ENCODE data around the gene RBKS. TPM values are rescaled to one million over a fixed set of nuclear protein-coding genes. Genes with fewer than 3 reads are reported as not detected.

RBKS gene
- polyA plus RNA-seq, 1 donor (not counting 4 experiments of a cell fraction or from before 2014, with no cell fraction given) = 1.9 TPM

DNA sequence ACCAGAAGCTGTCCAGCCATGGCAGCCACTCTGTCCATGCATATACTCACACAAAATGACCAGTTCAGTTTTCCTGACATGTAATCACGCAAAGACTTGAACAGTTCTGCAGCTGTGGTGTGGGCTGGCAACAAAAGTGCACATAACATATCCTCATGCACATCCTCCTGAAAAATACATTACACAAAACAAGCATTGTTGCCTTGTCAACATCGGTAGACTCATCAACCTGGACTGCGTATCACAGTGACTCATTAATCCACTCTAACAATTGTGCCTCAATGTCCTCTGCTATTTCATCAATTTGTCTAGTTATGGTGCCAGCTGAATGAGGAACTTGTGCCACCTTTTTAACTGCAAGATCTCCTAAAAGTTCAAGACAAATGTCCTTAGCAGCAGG lies 19.5 kb downstream of the RBKS start:
- dilution Hi-C loops (cut with MboI; ENCODE audit: extremely low pct_ligation_motif_present, low sequenced_read_pairs) = no loop called here
- Histone ChIP-seq H3K4me3 (ENCODE audit: control insufficient read depth in 2 of 3, extremely low read depth in 1 of 3, insufficient read depth in 2 of 3, low read depth in 1 of 3, low read length in 3 of 3) (no peak overlapping the region), H3K36me3 (ENCODE audit: control insufficient read depth in 2 of 2, extremely low read depth in 1 of 2, insufficient read depth in 2 of 2, low read length in 2 of 2) (no peaks in the 10 kb centered on the region), H2AFZ (ENCODE audit: control insufficient read depth, low read length) (no peak overlapping the region), H3K9me3 (ENCODE audit: control insufficient read depth, low read depth, low read length) (no peaks in the 10 kb centered on the region), H3K4me1 (ENCODE audit: control insufficient read depth, extremely low read depth, insufficient read depth, low read length) (no peaks in the 10 kb centered on the region), H3K27me3 (ENCODE audit: control insufficient read depth, extremely low read depth, insufficient read depth, low read length) (no peaks in the 10 kb centered on the region), H3K9ac (ENCODE audit: control insufficient read depth, extremely low read depth, insufficient read depth, low read length) (no peak overlapping the region), H3K9me1 (ENCODE audit: control insufficient read depth, extremely low read depth, insufficient read depth, low read length) (no peaks in the 10 kb centered on the region), H3K27ac (ENCODE audit: control insufficient read depth, insufficient read depth, low read length) (no peak overlapping the region), H4K20me1 (ENCODE audit: control insufficient read depth, extremely low read depth, insufficient read depth, low read length) (no peaks in the 10 kb centered on the region), H3K4me2 (ENCODE audit: control insufficient read depth, extremely low read depth, insufficient read depth, low read depth, low read length) (peak overlapping the region; percentile 8), H3K79me2 (ENCODE audit: control insufficient read depth, insufficient read depth, low read length) (no peaks in the 10 kb centered on the region)
- no peak for TF ChIP-seq EZH2 (IDR thresholded peaks at IDR 0.05; ENCODE audit: low read length)
- TF ChIP-seq, protein P1, sequence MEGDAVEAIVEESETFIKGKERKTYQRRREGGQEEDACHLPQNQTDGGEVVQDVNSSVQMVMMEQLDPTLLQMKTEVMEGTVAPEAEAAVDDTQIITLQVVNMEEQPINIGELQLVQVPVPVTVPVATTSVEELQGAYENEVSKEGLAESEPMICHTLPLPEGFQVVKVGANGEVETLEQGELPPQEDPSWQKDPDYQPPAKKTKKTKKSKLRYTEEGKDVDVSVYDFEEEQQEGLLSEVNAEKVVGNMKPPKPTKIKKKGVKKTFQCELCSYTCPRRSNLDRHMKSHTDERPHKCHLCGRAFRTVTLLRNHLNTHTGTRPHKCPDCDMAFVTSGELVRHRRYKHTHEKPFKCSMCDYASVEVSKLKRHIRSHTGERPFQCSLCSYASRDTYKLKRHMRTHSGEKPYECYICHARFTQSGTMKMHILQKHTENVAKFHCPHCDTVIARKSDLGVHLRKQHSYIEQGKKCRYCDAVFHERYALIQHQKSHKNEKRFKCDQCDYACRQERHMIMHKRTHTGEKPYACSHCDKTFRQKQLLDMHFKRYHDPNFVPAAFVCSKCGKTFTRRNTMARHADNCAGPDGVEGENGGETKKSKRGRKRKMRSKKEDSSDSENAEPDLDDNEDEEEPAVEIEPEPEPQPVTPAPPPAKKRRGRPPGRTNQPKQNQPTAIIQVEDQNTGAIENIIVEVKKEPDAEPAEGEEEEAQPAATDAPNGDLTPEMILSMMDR (optimal IDR thresholded peaks at IDR 0.05 in 1 of 3, IDR thresholded peaks at IDR 0.05 in 1 of 3, conservative IDR thresholded peaks at IDR 0.05 in 1 of 3; ENCODE audit: extremely low read depth in 1 of 3, insufficient read depth in 2 of 3, low read length in 3 of 3) = no peak
- FAIRE-seq (peak; percentile 56), DNase-seq (ENCODE audit: low read depth, low spot score) (no peak)

DNA sequence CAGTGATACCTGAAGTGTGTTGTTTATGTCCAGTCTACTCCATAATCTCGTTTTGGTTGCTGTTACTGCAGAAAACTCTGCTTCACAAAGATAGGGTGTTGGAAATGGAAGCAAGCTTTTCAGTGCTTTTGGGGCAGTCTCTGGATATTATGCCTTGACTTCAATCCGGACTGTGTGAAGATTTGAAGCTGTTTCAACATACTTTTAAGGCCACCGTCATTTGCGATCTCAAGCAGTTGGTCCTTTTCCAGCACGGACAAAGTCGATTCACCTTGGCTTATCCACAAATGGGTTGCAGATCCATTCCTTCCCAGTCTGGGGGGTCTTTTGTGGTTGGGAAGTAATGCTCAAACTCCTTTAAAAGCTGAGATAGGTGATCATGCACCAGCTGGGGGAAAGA lies 20.4 kb downstream of the RBKS start:
- TF ChIP-seq EZH2 (IDR thresholded peaks at IDR 0.05; ENCODE audit: low read length) = no peak
- TF ChIP-seq, protein P1 (optimal IDR thresholded peaks at IDR 0.05 in 1 of 3, IDR thresholded peaks at IDR 0.05 in 1 of 3, conservative IDR thresholded peaks at IDR 0.05 in 1 of 3; ENCODE audit: extremely low read depth in 1 of 3, insufficient read depth in 2 of 3, low read length in 3 of 3) = no peak
- H3K4me2 ChIP-seq (ENCODE audit: control insufficient read depth, extremely low read depth, insufficient read depth, low read depth, low read length) = no peak overlapping the region
- dilution Hi-C loops (cut with MboI; ENCODE audit: extremely low pct_ligation_motif_present, low sequenced_read_pairs) = no loop called here
- no peaks in the 10 kb centered on the region for H3K36me3 ChIP-seq (ENCODE audit: control insufficient read depth in 2 of 2, extremely low read depth in 1 of 2, insufficient read depth in 2 of 2, low read length in 2 of 2)
- no peaks in the 10 kb centered on the region for H3K4me1 ChIP-seq (ENCODE audit: control insufficient read depth, extremely low read depth, insufficient read depth, low read length)
- DNase-seq (ENCODE audit: low read depth, low spot score) (no peak), FAIRE-seq (peak; percentile 13)
- H4K20me1 ChIP-seq (ENCODE audit: control insufficient read depth, extremely low read depth, insufficient read depth, low read length) = no peaks in the 10 kb centered on the region
- H3K9me1 ChIP-seq (ENCODE audit: control insufficient read depth, extremely low read depth, insufficient read depth, low read length) = no peaks in the 10 kb centered on the region
- no peak overlapping the region for H3K27ac ChIP-seq (ENCODE audit: control insufficient read depth, insufficient read depth, low read length)
- no peak overlapping the region for H2AFZ ChIP-seq (ENCODE audit: control insufficient read depth, low read length)
- no peak overlapping the region for H3K4me3 ChIP-seq (ENCODE audit: control insufficient read depth in 2 of 3, extremely low read depth in 1 of 3, insufficient read depth in 2 of 3, low read depth in 1 of 3, low read length in 3 of 3)
- no peaks in the 10 kb centered on the region for H3K79me2 ChIP-seq (ENCODE audit: control insufficient read depth, insufficient read depth, low read length)
- no peaks in the 10 kb centered on the region for H3K27me3 ChIP-seq (ENCODE audit: control insufficient read depth, extremely low read depth, insufficient read depth, low read length)
- no peaks in the 10 kb centered on the region for H3K9me3 ChIP-seq (ENCODE audit: control insufficient read depth, low read depth, low read length)
- no peak overlapping the region for H3K9ac ChIP-seq (ENCODE audit: control insufficient read depth, extremely low read depth, insufficient read depth, low read length)

All from keratinocyte (primary cell).